HG03520 (cell line): ENCODE measurements around the gene WWOX.
"Not testable (repeated sequence)": the region's sequence is repeated elsewhere in the genome, so short reads cannot be mapped to it uniquely, and the experiment has no call there.

Experiments used
- ATAC-seq: cut with Tn5 transposase; IDR thresholded peaks from one replicate; pipeline ENCODE4 v1.9.1; 2021; ENCODE audit warnings: mild to moderate bottlenecking, moderate library complexity; ENCODE audit not compliant: unreplicated experiment

WWOX gene

DNA sequence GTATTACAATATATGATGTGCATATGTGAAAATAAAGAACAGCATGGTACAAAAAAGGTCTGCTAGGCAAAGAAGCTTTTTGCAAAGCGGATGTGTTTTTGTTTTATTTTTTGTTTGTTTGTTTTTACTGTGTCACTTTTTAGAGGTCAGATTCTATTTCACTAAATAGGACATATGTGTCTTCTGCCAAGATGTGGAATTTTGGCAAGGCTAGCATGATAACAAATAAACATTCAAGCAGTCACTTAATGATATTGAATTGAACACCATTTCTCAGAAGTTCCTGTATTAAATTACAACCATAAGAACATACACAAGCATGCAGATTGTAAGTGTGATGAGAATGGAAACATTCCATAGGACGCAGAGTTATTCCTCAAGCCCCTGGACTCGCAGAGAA lies 492.7 kb downstream of the WWOX start:
- no peak for ATAC-seq

- no peak for ATAC-seq
Measured at GRCh38 chr16:78593352-78593751, 493.9 kb downstream of the WWOX start.

GRCh38 chr16:78594191-78594590 lies 494.7 kb downstream of the WWOX start:
- ATAC-seq: no peak

DNA sequence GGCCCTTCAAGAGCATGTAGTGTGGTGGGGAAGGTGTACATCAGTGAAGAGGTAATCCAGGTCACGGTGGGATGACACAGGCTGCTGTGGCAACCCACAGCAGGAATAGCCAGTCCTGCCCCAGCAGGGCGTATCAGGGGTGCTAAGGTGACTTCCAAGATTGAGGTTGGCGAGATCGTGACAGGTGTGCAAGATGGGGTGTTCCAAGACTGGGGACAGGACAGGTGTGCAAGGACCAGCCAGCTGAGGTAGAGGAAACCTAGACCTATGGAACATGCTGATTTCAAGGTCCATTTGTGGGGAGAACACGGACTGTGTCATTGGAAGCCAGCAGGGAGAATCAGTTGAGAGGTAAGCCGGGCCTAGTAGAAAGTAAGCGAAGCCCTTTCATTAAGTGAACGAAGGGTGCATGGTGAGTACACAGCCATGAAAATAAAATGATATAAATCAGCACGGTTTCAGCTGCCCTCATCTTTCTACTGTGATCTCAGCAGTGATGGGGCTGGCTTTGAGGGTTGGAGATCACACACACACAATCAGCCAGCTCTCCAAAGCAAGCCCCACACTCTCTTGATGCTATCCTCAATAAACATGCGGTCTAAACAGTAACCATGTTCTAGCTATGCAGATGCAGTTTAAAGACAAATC lies 497.0 kb downstream of the WWOX start:
- ATAC-seq: no peak

DNA sequence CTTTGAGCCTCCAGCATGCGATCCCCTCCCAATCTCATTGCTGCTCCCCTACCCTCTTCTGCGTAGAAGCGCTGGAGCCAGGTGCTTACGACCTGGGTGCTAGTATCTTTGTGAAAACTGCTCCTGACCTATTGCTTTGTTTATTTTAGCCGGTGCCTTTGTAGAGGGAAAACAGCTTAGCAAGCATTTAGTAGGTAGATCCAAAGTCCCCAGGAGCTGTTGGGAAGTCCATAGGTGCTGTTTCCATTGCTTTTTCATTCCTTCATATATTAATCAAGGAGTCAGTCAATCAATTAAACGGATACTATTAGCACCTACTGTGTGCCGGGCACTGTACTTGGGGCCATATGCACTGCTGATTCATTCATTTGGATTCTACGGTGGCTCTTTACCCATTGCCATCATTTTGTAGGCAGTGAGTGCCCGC lies 497.6 kb downstream of the WWOX start:
- ATAC-seq: no peak

DNA sequence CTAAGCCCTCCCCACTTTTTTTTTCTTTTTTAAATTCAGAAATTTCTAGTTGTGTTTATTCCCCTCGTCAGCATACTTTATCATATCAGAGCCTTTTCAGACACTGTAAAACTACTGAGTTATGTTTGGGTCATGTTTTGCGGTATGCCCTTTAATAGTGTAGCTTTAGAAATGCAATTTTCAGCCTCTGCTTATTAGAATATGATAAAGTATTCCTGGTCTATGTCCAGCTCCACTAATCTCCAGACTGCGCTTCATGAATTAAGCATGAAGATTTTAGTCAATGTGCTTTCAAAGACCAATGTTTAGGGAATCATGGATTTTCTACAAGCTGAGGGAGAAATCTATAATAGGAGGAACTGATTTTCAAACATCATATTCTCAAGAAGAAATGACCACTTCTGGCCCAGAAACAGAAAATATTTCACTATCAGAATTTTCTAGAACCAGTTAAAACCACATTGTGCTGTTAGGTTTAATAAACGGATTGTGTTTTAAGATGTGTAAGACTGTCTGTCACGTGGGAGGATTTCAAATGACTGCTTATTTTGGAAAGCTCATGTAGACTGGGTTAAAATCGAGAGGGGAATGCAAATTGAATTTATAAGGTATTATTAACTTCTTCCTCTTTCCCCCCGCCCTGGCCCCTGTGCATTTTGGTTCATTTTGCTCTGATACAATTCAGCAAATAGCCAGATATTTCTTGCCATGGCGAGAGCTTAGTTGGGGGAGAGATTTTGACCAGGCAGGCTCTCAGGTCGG lies 498.5 kb downstream of the WWOX start:
- no peak for ATAC-seq

GRCh38 chr16:78599271-78599670 lies 499.8 kb downstream of the WWOX start:
- no peak for ATAC-seq

- not testable (repeated sequence) for ATAC-seq
Measured at GRCh38 chr16:78604423-78605062, 505.1 kb downstream of the WWOX start.

- no peak for ATAC-seq
Measured at GRCh38 chr16:78605548-78606101, 506.2 kb downstream of the WWOX start.

- ATAC-seq: no peak
Measured at GRCh38 chr16:78606545-78606944, 507.1 kb downstream of the WWOX start.

DNA sequence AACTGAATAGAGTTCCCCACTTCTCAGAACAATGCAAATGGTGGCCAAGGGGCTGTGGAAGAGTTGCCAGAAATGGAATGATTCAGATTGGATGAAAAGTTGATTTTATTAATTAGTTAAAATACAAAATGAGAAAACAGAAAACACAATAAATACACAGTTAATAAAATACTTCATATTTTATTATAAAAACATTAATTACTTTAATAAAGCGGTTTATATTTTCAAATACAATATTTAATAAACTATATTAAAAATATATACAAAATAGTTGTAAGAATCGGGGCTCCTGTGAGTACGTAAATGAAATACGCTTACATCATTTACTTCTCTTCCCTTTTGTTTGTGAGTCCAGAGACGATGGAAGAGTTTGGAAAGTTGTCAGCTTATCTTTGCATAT lies 507.6 kb downstream of the WWOX start:
- no peak for ATAC-seq

- ATAC-seq: no peak
Measured at GRCh38 chr16:78607465-78607864, 508.0 kb downstream of the WWOX start.

DNA sequence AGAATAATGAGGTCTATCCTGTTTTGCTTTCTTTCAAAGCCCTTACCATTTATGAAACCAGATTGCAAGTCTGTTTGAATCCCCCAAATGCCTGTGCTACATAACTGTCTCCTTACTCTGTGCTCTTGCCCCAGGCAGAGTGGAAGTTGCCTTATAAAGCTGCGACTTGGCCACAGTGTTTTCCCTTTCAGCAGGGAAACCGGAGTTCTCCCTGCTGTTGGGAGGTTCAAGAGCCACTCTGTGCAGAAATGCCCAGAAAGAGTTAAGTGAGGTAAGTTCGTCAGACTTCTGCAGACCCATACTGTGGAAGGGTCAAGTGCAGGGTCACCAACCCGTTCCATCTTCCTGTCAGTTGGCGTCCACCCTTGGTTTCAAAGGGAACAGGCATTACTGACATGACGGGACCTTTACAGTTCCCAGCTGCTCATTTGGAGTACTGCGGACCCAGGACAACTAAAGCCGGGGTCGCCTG lies 508.9 kb downstream of the WWOX start:
- ATAC-seq: no peak

GRCh38 chr16:78609402-78610274 lies 510.2 kb downstream of the WWOX start:
- ATAC-seq: no peak

DNA sequence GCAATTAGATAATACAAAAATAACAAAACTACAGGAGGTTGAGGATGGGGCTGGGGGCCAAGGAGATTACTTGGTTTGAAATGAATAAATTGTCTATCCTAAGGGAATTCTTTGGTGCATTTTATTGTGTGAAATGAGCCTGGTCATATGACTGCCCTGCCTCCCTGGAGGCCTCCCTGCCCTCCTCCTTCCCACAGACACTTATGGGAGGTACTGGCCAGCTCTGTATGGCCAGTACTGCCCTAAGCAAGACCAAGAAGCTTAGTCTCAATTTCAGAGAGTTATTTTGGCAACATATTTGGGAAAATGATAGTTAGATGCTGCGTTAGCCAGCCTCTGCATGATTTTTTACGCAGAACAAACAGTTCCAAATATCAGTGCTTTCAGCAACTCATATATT lies 511.9 kb downstream of the WWOX start:
- ATAC-seq: no peak

DNA sequence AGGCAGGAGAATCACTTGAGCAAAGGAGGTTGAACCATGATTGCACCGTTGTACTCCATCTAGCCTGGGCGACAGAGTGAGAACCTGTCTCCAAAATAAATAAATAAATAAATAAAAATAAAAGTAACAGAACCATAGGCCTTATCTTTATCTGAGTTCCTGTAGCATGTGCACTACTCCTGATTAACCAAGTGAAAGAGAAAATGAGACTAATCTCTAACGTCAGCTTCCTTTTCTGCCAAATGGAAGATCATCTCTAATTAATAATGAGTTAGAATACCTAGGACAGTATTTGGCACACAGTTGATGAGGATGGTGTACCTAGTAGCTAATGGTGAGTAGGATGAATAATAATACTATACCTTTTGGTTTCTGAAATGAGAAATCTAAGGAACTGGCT lies 520.4 kb downstream of the WWOX start:
- ATAC-seq: no peak

DNA sequence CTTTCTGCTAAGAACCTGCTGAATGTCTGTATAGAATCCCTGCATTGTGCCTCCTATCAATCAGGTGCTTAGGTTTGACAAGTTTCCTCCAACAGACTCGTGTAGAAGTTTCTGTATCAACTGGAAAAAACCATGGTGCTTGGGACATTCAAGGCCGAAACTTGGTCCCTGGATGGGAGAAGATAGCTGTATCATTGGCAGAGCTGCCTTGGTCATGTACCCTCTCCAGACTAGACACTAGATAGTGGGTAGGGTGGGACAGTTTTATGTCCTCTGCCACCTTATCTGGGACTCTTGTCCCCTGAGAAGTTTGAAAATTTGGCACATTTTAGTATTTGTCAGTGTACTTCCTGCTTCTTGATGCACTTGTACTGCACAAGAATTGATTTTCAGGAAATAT lies 520.8 kb downstream of the WWOX start:
- no peak for ATAC-seq

DNA sequence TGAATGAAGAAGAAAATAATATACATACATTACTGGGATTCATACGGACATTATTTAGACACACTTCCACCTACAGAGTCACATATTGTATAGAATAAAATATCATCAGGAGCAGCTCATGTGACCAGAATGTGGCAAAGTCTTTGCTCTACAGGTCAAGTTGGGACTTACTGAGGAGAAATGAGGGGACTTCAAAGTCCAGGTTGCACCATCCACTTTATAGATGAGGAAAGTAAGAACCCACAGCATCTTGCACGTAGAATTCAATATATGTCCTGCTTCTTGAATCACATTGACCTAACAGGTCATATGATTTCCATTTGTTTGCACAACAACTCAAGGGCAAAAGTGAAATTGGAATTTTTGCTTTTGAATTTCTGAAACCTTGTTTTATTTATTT lies 524.3 kb downstream of the WWOX start:
- no peak for ATAC-seq

DNA sequence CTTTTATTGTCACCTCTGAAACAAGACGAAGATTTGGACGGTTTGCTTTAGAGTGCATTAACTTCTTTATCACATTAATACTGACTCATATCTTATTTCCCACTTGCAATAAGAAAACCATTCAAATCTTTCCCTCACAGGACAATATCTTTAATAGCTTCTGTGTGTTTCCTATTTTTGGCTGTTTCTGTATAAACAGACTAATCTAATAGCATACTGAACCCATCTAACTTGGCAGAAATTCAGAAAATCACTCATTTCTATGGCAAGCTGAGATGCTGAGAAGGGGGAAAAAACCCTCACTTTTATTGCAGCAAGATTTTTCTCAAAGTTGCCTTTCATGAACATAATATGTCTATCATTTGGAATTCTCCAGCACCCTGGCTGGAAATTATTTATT lies 524.9 kb downstream of the WWOX start:
- ATAC-seq: no peak

DNA sequence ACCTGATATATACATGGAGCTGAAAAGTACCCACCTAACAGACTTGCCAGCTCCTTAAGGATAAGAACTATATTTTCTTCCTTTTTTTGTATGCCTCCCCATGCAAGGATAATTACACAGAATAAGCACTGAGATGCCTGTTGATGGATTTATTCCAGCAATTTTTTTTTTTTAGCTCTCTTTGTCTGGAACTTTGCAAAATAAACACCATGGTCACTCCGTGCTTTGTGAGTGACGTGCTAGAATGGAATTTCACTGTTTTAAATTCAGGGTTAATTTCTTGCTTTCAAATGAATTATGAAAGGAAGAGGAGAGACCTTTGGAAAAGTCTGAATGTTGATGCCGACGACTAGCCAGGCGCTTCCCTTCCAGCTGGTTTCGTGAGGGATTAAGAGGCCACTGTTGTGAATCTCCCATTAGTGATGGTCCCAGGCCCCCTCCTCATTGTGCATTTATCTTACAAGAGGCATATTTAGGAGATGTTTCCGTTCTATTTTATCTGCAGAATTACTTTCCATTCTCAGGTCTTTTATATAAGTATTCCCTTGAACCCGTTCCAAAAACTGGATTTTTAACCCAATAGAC lies 529.1 kb downstream of the WWOX start:
- no peak for ATAC-seq
